T-helper 1 cell treated with Interleukin-12 subunit alpha and Interleukin-12 subunit beta and Interleukin-4 antibody, amounts not matched to agents 30 μg/mL and 1 μg/mL, for 36 hours (primary cell): ENCODE results near the gene ANKRD60.

Experiments used
- H3K27ac Mint-ChIP-seq: one replicate; pipeline ENCODE4 v1.8.0; 2021; ENCODE audit warnings: mild to moderate bottlenecking, mixed read lengths
- H3K27me3 Mint-ChIP-seq: one replicate; pipeline ENCODE4 v1.8.0; 2021; ENCODE audit warnings: low read depth, mixed read lengths
- H3K36me3 Mint-ChIP-seq: one replicate; pipeline ENCODE4 v1.8.0; 2021; ENCODE audit warnings: low read depth, mixed read lengths
- H3K4me1 Mint-ChIP-seq: one replicate; pipeline ENCODE4 v1.8.0; 2021; ENCODE audit warnings: low read depth, mixed read lengths
- H3K4me3 Mint-ChIP-seq: one replicate; pipeline ENCODE4 v1.8.0; 2021; ENCODE audit warnings: mild to moderate bottlenecking, moderate library complexity, mixed read lengths
- H3K9me3 Mint-ChIP-seq: one replicate; pipeline ENCODE4 v1.8.0; 2021; ENCODE audit warnings: mixed read lengths

ANKRD60 gene

DNA sequence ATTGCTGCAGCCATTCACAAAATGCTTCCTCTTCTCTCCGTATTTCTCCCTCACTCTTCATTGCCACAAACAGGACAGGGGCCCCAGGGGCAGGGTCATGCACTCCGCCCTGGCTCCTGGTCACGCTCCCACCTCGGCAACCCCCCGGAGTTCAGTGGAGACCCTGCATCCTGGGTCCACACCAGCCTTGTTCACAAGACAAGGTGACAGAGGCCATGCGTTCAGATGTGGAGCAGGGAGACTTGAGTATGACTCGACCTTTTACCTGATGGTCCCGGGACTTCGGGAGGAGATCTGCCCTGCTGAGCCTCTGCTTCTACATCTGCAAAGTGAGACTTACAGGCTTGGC lies 49.4 kb downstream of the ANKRD60 start:
- H3K4me3 Mint-ChIP-seq = peak overlapping the region; percentile 19
- H3K27ac Mint-ChIP-seq = no peak overlapping the region

DNA sequence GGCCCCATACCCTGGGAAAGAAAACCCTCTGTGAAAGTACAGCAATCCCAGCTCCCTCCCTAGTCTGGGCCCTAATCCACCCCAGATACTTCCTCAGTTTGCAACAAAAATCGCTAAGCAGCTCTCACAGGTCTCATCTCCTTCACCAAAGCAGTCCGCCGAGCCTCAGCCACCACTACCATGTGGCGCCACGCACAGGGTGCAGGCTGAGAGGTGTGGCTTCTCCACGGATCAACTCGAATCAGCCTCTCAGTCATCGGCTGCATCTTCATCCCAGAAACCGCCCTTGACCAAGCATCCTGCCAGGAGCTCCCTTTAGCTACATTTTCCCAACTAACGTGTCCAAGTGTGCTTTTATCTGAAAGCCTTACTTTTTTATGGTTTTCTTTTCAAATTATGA lies 50.7 kb downstream of the ANKRD60 start:
- no peaks in the 10 kb centered on the region for H3K36me3 Mint-ChIP-seq
- H3K27ac Mint-ChIP-seq = no peak overlapping the region
- no peaks in the 10 kb centered on the region for H3K9me3 Mint-ChIP-seq
- no peak overlapping the region for H3K4me3 Mint-ChIP-seq
- H3K27me3 Mint-ChIP-seq = peaks cover 24% of the 10 kb centered on the region
- H3K4me1 Mint-ChIP-seq = no peaks in the 10 kb centered on the region

More for the DNA sequence above, 49.4 kb downstream of the ANKRD60 start:
- no peaks in the 10 kb centered on the region for H3K9me3 Mint-ChIP-seq
- peaks cover 28% of the 10 kb centered on the region for H3K27me3 Mint-ChIP-seq
- no peaks in the 10 kb centered on the region for H3K36me3 Mint-ChIP-seq
- H3K4me1 Mint-ChIP-seq = no peaks in the 10 kb centered on the region

DNA sequence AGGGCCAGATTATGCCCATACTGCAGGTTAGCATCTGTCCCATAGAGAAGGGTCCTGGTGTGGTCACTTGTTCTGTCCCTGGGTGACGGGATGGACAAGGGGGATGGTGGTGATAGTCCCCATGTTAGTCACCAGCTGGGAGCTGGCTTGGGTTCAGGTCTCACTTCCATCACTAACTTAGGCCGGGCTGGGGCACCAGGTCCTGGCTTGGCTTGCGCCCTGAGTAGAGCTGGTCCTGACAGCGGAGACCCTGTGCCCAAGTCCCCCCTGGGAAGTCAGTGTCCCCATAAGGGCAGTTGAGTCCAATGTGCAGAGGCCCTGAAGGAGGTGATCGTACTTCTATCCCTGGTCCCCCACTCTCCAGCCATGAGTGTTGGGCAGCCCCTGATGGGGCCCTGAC lies 52.6 kb downstream of the ANKRD60 start:
- no peak overlapping the region for H3K4me3 Mint-ChIP-seq
- no peaks in the 10 kb centered on the region for H3K9me3 Mint-ChIP-seq
- peaks cover 3% of the 10 kb centered on the region for H3K4me1 Mint-ChIP-seq
- H3K27me3 Mint-ChIP-seq = peaks cover 23% of the 10 kb centered on the region
- no peaks in the 10 kb centered on the region for H3K36me3 Mint-ChIP-seq
- H3K27ac Mint-ChIP-seq = no peak overlapping the region

DNA sequence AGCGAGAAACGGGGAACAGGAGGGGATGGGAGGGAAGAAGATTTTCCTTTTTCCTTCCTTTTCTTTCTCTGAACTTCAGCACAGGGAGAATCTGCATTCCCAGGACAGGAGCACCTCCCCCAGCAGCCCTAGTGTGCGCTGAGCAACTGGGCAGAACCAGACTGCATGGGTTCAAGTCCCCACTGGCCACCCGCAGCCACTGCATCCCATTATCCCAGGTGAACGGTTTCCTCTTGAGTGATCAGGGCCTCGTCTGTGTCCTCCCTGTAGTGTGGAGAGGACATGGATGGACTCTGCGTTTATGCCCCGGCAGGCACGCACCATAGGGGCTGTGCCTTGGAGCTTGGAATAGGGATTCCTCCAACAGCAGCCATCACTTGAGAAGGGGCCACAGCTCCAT lies 53.0 kb downstream of the ANKRD60 start:
- Mint-ChIP-seq H3K27ac (no peak overlapping the region), H3K4me3 (no peak overlapping the region), H3K4me1 (peaks cover 3% of the 10 kb centered on the region), H3K27me3 (peaks cover 23% of the 10 kb centered on the region), H3K36me3 (no peaks in the 10 kb centered on the region), H3K9me3 (no peaks in the 10 kb centered on the region)

DNA sequence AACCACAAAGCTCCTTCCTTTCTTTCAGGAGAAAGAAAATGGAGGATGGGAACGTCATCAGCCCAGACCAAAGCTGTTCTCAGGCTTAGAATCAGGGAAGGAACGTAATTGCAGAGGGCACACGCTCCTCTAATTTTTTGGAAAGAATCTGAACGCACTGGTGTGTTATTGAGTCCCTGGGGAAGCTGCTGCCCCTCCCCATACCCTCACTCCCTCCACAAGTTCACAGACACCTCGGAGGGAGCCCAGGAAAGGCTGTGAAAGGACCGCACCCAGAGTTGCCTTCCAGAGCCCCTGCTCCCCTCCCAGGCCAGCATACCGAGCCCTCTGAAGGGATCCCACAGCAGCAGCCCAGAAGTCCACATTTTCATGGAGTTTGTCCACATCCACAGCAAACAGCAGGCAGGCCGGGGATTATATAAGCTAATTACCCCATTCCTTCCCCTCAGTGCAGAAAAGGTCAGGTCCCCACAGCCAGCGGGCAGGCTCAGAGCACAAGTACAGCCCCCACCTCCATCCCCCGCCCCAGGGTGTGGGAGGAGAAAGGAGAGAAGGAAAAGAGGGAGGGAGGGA lies 53.7 kb downstream of the ANKRD60 start:
- Mint-ChIP-seq H3K4me3 (no peak overlapping the region), H3K27me3 (peaks cover 23% of the 10 kb centered on the region), H3K9me3 (no peaks in the 10 kb centered on the region), H3K36me3 (no peaks in the 10 kb centered on the region), H3K4me1 (peaks cover 3% of the 10 kb centered on the region), H3K27ac (no peak overlapping the region)

DNA sequence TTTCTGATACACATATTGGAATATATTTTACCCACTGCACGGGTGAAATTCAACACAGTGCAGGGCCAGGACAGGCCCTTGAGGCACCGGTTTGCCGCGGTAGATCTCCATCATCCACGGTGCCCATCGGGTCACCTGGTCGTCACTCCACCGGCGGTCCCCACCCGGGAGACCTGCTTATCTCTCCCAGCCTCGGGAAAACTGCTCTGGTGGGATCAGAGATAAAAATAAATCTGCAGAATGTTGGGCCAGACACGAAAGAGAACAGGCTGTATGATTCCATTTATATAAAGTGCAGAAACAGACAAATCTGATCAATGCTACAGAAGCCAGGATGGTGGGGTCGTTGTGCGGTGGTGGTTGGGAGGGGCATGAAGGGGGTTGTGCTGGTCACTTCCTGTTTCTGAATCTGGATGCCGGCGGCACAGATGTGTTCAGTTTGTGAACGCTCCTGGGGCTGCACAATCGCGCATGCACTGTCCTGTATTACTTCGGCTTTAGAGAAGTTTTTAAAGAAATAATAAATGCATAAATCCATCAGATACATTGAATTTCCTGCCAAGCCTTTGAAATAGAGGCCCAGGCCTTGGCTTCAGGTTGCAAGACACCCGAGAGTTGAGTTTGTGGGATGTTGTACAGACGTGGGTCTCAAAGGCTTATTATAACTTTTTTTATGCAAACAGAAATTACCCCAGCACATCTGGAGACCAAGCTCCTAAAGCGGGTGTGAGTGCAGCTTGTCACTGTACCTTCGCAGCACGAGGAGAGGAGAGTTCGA lies 54.3 kb downstream of the ANKRD60 start:
- Mint-ChIP-seq H3K36me3 (no peaks in the 10 kb centered on the region), H3K27ac (no peak overlapping the region), H3K9me3 (no peaks in the 10 kb centered on the region), H3K27me3 (peaks cover 19% of the 10 kb centered on the region), H3K4me1 (peaks cover 3% of the 10 kb centered on the region), H3K4me3 (no peak overlapping the region)

DNA sequence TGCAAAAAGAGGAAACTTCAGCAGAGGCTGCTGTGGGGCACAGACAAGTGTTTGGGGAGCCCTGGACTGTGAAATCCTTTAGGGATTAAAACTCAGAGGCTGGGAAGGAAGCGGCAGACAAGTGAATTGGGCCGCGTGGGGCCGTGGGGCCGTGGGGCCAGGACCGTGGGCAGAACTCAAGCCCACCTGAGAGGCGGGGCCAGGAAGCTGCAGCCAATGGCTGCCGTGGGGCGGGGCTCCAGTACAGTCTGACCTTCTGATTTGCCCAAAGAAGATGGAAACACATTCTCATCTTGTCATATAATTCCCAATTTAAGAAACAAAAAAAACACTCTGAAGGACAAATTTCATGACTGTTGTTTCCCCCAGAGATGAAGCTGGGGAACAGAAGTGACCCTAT lies 55.4 kb downstream of the ANKRD60 start:
- H3K27me3 Mint-ChIP-seq = peaks cover 11% of the 10 kb centered on the region
- H3K4me3 Mint-ChIP-seq = no peak overlapping the region
- no peaks in the 10 kb centered on the region for H3K9me3 Mint-ChIP-seq
- peaks cover 3% of the 10 kb centered on the region for H3K4me1 Mint-ChIP-seq
- no peaks in the 10 kb centered on the region for H3K36me3 Mint-ChIP-seq
- H3K27ac Mint-ChIP-seq = no peak overlapping the region

DNA sequence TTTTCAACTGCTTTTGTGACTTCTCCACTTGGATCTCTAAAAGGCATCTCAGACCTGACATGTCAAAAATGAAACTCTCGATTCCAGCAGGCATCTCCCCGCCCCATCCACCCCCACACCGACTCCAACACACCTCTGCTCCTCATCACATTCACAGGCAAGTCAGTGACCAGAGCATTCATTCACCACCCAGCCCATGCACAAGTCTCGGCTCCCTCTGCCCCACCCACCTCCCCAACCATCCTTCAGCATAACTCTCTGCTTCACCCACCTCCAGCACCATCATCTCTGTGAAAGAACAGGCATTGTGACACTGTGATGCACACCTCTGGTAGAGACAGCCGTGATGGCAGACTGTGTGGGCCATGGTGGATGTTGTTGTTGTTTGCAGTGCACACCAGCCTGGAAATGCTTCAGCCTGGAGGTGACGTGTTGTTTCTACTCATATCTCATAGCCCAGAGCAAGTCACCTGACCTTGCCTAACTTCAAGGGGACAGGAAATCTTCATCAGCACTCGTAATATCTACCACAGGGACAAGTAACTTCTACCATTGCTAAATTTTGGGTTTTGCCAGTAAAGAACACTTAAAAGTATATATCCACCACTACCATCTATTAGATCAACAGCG lies 56.5 kb downstream of the ANKRD60 start:
- no peak overlapping the region for H3K27ac Mint-ChIP-seq
- peaks cover 11% of the 10 kb centered on the region for H3K27me3 Mint-ChIP-seq

DNA sequence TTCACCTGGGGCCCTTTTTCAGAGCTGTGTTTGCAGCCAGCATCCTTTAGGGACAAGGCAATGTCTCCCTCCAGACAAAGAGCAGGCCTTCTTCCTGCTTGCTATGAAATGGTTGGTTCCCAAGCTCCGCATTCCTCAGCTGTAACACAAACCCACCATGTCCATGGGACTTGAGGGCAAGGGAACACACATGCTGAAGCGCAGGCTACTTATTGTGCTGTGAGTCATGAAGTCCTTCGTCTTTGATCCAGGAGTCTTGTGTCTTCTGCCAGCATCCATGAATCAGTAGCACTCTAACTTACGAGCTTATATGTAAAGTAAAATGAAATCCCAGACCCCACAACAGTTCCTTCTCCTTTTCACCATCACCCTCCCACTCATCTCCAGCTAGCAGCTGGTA lies 59.0 kb downstream of the ANKRD60 start:
- no peak overlapping the region for H3K4me3 Mint-ChIP-seq
- H3K4me1 Mint-ChIP-seq = peaks cover 3% of the 10 kb centered on the region
- no peaks in the 10 kb centered on the region for H3K36me3 Mint-ChIP-seq
- peaks cover 7% of the 10 kb centered on the region for H3K27me3 Mint-ChIP-seq
- H3K27ac Mint-ChIP-seq = no peak overlapping the region
- no peaks in the 10 kb centered on the region for H3K9me3 Mint-ChIP-seq

More for the DNA sequence above, 56.5 kb downstream of the ANKRD60 start:
- H3K9me3 Mint-ChIP-seq = no peaks in the 10 kb centered on the region
- peaks cover 3% of the 10 kb centered on the region for H3K4me1 Mint-ChIP-seq
- H3K4me3 Mint-ChIP-seq = no peak overlapping the region
- H3K36me3 Mint-ChIP-seq = no peaks in the 10 kb centered on the region

DNA sequence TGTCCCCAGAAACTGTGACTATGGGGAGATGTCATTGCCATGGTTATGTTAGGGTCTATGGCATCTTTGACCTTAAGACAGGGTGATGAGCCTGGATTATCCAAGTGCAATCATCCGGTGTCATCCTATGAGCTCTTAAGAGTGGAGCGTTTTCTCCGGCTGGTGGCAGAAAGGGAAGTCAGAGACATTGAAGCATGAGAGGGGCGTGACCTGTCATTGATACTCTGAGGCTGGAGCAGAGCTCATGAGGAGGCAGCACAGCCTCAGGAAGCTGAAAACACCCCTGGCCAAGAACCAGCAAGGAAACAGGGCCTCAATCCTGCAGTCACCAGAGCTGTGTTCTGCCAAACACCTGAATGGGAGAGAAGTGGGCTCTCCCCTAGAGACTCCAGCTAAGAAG lies 59.6 kb downstream of the ANKRD60 start:
- Mint-ChIP-seq H3K27me3 (peaks cover 7% of the 10 kb centered on the region), H3K4me1 (peaks cover 3% of the 10 kb centered on the region), H3K27ac (no peak overlapping the region), H3K36me3 (no peaks in the 10 kb centered on the region), H3K9me3 (no peaks in the 10 kb centered on the region), H3K4me3 (no peak overlapping the region)

DNA sequence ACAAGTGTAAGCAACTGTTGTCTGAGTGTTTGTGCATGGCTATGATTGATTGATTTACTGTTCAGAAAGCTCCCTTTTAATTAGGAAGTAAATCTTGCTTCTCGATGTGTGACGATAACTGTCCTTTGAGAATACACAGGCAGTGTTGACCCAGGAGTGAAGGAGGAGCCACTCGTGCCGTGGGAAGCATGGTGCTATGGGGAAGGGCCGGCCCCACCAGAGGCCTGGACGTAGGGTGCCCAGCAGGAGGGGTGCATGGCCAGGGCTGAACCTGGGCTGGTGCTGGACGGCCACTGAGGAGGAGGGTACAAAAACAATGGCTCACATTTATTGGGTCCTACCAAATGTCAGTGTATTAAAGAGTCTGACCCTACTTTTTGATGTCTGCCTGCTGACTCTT lies 60.7 kb downstream of the ANKRD60 start:
- Mint-ChIP-seq H3K27me3 (peaks cover 7% of the 10 kb centered on the region), H3K9me3 (no peaks in the 10 kb centered on the region), H3K4me1 (peaks cover 3% of the 10 kb centered on the region), H3K27ac (no peak overlapping the region), H3K4me3 (no peak overlapping the region), H3K36me3 (no peaks in the 10 kb centered on the region)
